Measurements from ENCODE around the gene CFAP54.

GRCh38 chr12:96892104-96892503 is 402.7 kb downstream of the CFAP54 start:
- TF ChIP-seq GATA2 (IDR thresholded peaks at IDR 0.05; ENCODE audit: low read depth, low read length) = no peak
- TF ChIP-seq GATA3 (IDR thresholded peaks at IDR 0.05; ENCODE audit: low read depth, low read length) = no peak

Measured in SH-SY5Y (cell line).